ENCODE results near the gene PBX1.

DNA sequence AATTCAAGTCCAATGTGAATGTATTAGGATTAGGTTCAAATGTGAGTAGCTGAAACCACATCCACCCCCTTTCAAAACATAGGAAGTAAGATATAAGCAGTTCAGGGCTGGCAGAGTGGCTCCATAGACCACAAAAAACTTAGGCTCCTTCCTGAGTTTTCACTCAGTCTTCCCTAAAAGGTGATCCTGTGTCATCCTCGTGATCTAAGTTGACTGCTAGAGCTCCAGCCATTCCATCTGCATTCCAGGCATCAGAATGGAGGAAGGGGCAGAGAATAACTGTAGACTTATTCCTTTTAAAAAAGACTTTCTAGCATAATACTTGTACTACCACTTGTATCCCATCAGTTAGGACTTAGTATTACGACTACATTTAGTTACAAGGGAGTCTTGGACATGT lies 204.1 kb downstream of the PBX1 start:
- TF ChIP-seq CTCF (IDR thresholded peaks at IDR 0.05) (no peak), POLR2A (IDR thresholded peaks at IDR 0.05) (no peak)

All from sigmoid colon (tissue), 3 donors.